WTC11 (cell line): ENCODE data around the gene OTOA. TPM values are rescaled to one million over a fixed set of nuclear protein-coding genes. Genes with fewer than 3 reads are reported as not detected.

ENCODE experiments used
- ATAC-seq: fragments of 200-7000 bp; cut with Tn5 transposase; 2 replicates; pipeline ENCODE4 v1.10.0; 2021; ENCODE audit warnings: mild to moderate bottlenecking, moderate library complexity
- CTCF ChIA-PET: fragments of 300-600 bp; sonication (Branson Sonifier 250); formaldehyde crosslinking; loops from one replicate; lab custom pipeline; 2021; ENCODE audit warnings: antibody characterized with exemption; lab: Charles Lee
- POLR2A ChIA-PET: fragments of 350-600 bp; sonication (Branson Sonifier 250); formaldehyde crosslinking; loops from one replicate; lab custom pipeline; 2021; ENCODE audit warnings: antibody characterized with exemption; lab: Charles Lee
- DNase-seq: peaks from one replicate; pipeline ENCODE4 v3.0.0; 2021; ENCODE audit warnings: low spot score
- H3K27ac Mint-ChIP-seq: 2 replicates; pipeline ENCODE4 v1.8.0; 2021; ENCODE audit warnings: mixed read lengths
- H3K27me3 Mint-ChIP-seq: 2 replicates; pipeline ENCODE4 v1.8.0; 2021; ENCODE audit warnings: low read depth, mild to moderate bottlenecking, moderate library complexity, mixed read lengths
- H3K36me3 Mint-ChIP-seq: 2 replicates; pipeline ENCODE4 v1.8.0; 2021; ENCODE audit warnings: mixed read lengths
- H3K4me1 Mint-ChIP-seq: 2 replicates; pipeline ENCODE4 v1.8.0; 2022; ENCODE audit warnings: mixed read lengths
- H3K4me3 Mint-ChIP-seq: 2 replicates; pipeline ENCODE4 v1.8.0; 2021; ENCODE audit warnings: mild to moderate bottlenecking, moderate library complexity, mixed read lengths
- H3K9me3 Mint-ChIP-seq: 2 replicates; pipeline ENCODE4 v1.8.0; 2021; ENCODE audit warnings: mixed read lengths
- AFF4 ChIP-seq: sonication (generic); formaldehyde crosslinking; IDR thresholded peaks from 2 replicates; pipeline ENCODE4 v1.8.1; 2023; ENCODE audit warnings: mild to moderate bottlenecking, missing genetic modification reagents, borderline replicate concordance
- ATF3 ChIP-seq: sonication (generic); formaldehyde crosslinking; conservative IDR thresholded peaks from 2 replicates; pipeline ENCODE4 v1.8.1; 2022; ENCODE audit warnings: mild to moderate bottlenecking, missing genetic modification reagents
- CTCF ChIP-seq: fragments of 200-600 bp; IDR thresholded peaks from 2 replicates; pipeline ENCODE4 v1.8.0; 2022; ENCODE audit warnings: antibody characterized with exemption
- E2F4 ChIP-seq: sonication (generic); formaldehyde crosslinking; IDR thresholded peaks from 2 replicates; pipeline ENCODE4 v1.8.1; 2022; ENCODE audit warnings: low read depth, mild to moderate bottlenecking, moderate library complexity, missing genetic modification reagents, borderline replicate concordance
- ERG ChIP-seq: fragments of 250-450 bp; sonication (Bioruptor Pico); IDR thresholded peaks from 2 replicates; pipeline ENCODE4 v1.8.0; 2021; ENCODE audit warnings: mild to moderate bottlenecking
- FOXK1 ChIP-seq: sonication (generic); formaldehyde crosslinking; IDR thresholded peaks from 2 replicates; pipeline ENCODE4 v1.8.0; 2022; ENCODE audit warnings: mild to moderate bottlenecking, moderate library complexity, missing genetic modification reagents
- GTF2I ChIP-seq: fragments of 250-450 bp; sonication (Bioruptor Pico); conservative IDR thresholded peaks from 2 replicates; pipeline ENCODE4 v1.4.0; 2021; ENCODE audit warnings: mild to moderate bottlenecking
- HMGXB4 ChIP-seq: sonication (generic); formaldehyde crosslinking; IDR thresholded peaks from 2 replicates; pipeline ENCODE4 v1.8.1; 2023; ENCODE audit warnings: mild to moderate bottlenecking, moderate library complexity, missing genetic modification reagents
- MAX ChIP-seq: sonication (generic); formaldehyde crosslinking; IDR thresholded peaks from 2 replicates; pipeline ENCODE4 v1.8.0; 2022; ENCODE audit warnings: mild to moderate bottlenecking, missing genetic modification reagents
- MXD4 ChIP-seq: fragments of 250-450 bp; sonication (Bioruptor Pico); IDR thresholded peaks from 2 replicates; pipeline ENCODE4 v1.8.0; 2021; ENCODE audit warnings: mild to moderate bottlenecking, moderate library complexity, borderline replicate concordance
- MYBL2 ChIP-seq: sonication (generic); formaldehyde crosslinking; IDR thresholded peaks from 2 replicates; pipeline ENCODE4 v1.8.1; 2023; ENCODE audit warnings: mild to moderate bottlenecking, moderate library complexity, missing genetic modification reagents
- PRRX2 ChIP-seq: fragments of 250-450 bp; sonication (Bioruptor Pico); IDR thresholded peaks from 2 replicates; pipeline ENCODE4 v1.8.0; 2021; ENCODE audit warnings: mild to moderate bottlenecking
- SOX15 ChIP-seq: fragments of 250-450 bp; sonication (Bioruptor Pico); IDR thresholded peaks from 2 replicates; pipeline ENCODE4 v1.9.0; 2021; ENCODE audit warnings: mild to moderate bottlenecking
- SP1 ChIP-seq: sonication (generic); formaldehyde crosslinking; conservative IDR thresholded peaks from 2 replicates; pipeline ENCODE4 v1.8.1; 2022; ENCODE audit warnings: missing genetic modification reagents
- TEAD1 ChIP-seq: sonication (generic); formaldehyde crosslinking; IDR thresholded peaks from 2 replicates; pipeline ENCODE4 v1.8.0; 2022; ENCODE audit warnings: mild to moderate bottlenecking, missing genetic modification reagents
- ZNF232 ChIP-seq: sonication (generic); formaldehyde crosslinking; IDR thresholded peaks from 2 replicates; pipeline ENCODE4 v1.8.0; 2022; ENCODE audit warnings: mild to moderate bottlenecking, missing genetic modification reagents
- ZNF416 ChIP-seq: fragments of 250-450 bp; sonication (Bioruptor Pico); IDR thresholded peaks from 2 replicates; pipeline ENCODE4 v1.9.0; 2021; ENCODE audit warnings: mild to moderate bottlenecking, inconsistent platforms
- total RNA-seq: library from RNA; stranded (reverse); gene quantifications from 3 replicates; pipeline ENCODE4 v1.2.3, GENCODE V29; 2021

The OTOA gene
- total RNA-seq, 1 experiment from 2014 or later, result 0.11 TPM

GRCh38 chr16:21708533-21709115 lies 44.9 kb downstream of the OTOA start:
- Mint-ChIP-seq H3K4me1 (peaks cover 2% of the 10 kb centered on the region; the same call in 1 of the 2 replicates), H3K9me3 (no peaks in the 10 kb centered on the region), H3K27ac (no peak overlapping the region), H3K36me3 (no peaks in the 10 kb centered on the region), H3K27me3 (no peaks in the 10 kb centered on the region), H3K4me3 (no peak overlapping the region)
- no peak for TF ChIP-seq PRRX2 (CRISPR knock-in tag)
- peak; percentile 77 for TF ChIP-seq CTCF
- POLR2A ChIA-PET, result no interaction called here
- DNase-seq (peak; percentile 82), ATAC-seq (peak; percentile 44; the same call in 1 of the 2 replicates)
- CTCF ChIA-PET, result interaction anchor here (1.4 to 7.8 kb wide), 4 partner anchors 24 to 126 kb away, joined by 3 to 45 read pairs (median 4); no protein-coding TSS in a partner anchor

GRCh38 chr16:21710938-21711337 lies 47.2 kb downstream of the OTOA start:
- DNase-seq, result no peak
- no peaks in the 10 kb centered on the region for H3K9me3 Mint-ChIP-seq
- no peak for TF ChIP-seq HMGXB4
- no peak for TF ChIP-seq ERG (CRISPR knock-in tag)
- TF ChIP-seq E2F4, result no peak
- TF ChIP-seq AFF4 (CRISPR knock-in tag), result no peak
- TF ChIP-seq, all 79 proteins: peak for 0
- Mint-ChIP-seq H3K27me3 (no peaks in the 10 kb centered on the region), H3K4me3 (no peak overlapping the region), H3K4me1 (peaks cover 2% of the 10 kb centered on the region; the same call in 1 of the 2 replicates), H3K27ac (no peak overlapping the region), H3K36me3 (no peaks in the 10 kb centered on the region)
- ATAC-seq, result no peak
- ChIA-PET POLR2A (no interaction called here), CTCF (interaction anchor here (0.8 to 7.8 kb wide), 3 partner anchors 47 to 126 kb away, joined by 3 to 45 read pairs (median 4); partner anchors contain the start of gene OTOA)

GRCh38 chr16:21713549-21714368 lies 50.0 kb downstream of the OTOA start:
- no peaks in the 10 kb centered on the region for H3K36me3 Mint-ChIP-seq
- no peak overlapping the region; the same call in 1 of the 2 replicates for H3K27ac Mint-ChIP-seq
- TF ChIP-seq CTCF (no peak), MAX (CRISPR knock-in tag) (no peak), ZNF416 (no peak), MYBL2 (CRISPR knock-in tag) (no peak), FOXK1 (CRISPR knock-in tag) (no peak), MXD4 (CRISPR knock-in tag) (no peak), ATF3 (CRISPR knock-in tag) (no peak), ZNF232 (CRISPR knock-in tag) (no peak), SP1 (CRISPR knock-in tag) (no peak), GTF2I (no peak), TEAD1 (CRISPR knock-in tag) (no peak), SOX15 (no peak)
- ChIA-PET POLR2A (no interaction called here), CTCF (no interaction called here)
- H3K4me1 Mint-ChIP-seq, result no peaks in the 10 kb centered on the region
- ATAC-seq (no peak), DNase-seq (no peak)
- no peaks in the 10 kb centered on the region for H3K27me3 Mint-ChIP-seq
- H3K9me3 Mint-ChIP-seq, result no peaks in the 10 kb centered on the region
- no peak overlapping the region for H3K4me3 Mint-ChIP-seq
